DMS 273 (cell line): Measurements from ENCODE around the gene IL1F10.

Experiments used
- DNase-seq: peaks from one replicate; lab custom pipeline; 2025; ENCODE audit not compliant: unreplicated experiment; lab: John Stamatoyannopoulos, UW

IL1F10 gene

DNA sequence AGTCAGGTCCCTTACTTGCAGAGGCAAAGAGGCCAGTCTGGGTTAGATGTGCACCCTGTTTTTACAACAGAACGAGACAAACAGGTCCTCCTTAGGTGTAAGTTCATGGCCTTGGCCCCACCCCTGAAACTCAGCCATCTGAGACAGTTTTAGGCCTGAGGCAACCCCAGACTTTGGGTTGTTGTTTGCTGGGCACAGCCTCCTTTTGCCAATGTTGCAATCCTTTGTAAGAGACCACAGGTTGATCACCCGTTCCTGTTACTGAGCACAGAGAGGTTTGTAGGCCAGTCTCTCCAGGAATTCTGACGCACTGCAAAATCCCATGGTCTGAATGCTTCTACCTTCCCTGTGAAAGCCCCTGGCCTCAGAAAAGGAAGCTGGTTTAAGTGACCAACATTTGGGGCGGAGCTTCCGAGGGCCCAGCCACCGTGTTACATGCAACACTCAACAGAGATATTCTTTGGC is 44.1 kb downstream of the IL1F10 start:
- DNase-seq = no peak

DNA sequence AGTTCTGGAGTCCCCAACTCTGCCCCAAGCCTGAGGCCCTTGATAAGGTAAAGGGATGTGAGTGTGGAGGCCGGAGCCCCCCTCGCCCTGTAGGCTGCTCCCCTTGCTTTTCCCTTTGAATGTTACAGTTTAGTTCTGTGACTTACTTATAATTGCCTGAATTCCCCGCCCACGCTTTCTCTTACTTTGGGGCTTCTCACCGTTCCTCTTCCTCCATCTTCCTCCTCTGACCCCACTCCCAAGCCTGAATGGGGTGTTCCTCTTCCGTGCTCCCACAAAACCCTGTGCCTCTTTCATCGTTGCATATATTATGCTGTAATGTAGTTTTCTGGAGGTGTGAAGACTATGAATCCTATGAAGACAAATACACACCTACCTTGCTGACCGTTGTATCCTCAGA is 44.7 kb downstream of the IL1F10 start:
- DNase-seq = no peak

DNA sequence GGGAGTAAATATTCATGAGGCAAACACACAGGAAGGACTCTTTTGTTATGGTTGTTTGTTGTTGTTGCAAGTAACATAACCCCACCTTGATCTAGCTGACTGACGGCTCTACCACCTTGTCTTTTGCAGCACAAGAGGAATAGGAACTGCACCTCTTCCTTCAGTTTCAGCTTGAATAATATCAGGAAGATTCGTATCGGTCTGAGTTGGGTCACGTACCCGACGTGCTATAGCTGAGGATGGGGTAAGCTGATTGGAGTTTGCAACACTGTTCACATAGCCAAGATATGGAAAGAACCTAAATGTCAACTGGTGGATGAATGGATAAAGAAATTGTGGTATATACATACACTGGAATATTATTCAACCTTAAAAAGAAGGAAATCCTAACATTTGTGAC is 45.1 kb downstream of the IL1F10 start:
- DNase-seq = no peak

DNA sequence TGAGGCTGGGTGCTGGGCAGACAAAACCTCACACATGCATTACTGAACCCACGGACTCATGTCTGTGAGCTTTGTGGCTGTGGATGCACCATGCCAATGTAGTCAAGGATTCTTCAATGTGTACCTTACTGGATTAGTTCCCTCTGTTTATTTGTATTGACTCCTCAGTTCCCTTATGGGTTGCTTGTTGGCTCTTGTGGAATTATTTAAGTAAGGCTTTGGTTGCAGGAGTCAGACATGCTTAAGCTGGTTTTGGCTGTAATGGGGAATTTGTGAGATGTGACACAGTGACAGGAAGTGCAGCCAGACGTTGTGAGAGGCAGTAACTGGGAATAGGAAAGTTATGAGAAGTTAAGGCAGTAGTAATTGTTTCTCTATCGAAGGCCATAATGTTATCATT is 46.0 kb downstream of the IL1F10 start:
- DNase-seq = no peak

DNA sequence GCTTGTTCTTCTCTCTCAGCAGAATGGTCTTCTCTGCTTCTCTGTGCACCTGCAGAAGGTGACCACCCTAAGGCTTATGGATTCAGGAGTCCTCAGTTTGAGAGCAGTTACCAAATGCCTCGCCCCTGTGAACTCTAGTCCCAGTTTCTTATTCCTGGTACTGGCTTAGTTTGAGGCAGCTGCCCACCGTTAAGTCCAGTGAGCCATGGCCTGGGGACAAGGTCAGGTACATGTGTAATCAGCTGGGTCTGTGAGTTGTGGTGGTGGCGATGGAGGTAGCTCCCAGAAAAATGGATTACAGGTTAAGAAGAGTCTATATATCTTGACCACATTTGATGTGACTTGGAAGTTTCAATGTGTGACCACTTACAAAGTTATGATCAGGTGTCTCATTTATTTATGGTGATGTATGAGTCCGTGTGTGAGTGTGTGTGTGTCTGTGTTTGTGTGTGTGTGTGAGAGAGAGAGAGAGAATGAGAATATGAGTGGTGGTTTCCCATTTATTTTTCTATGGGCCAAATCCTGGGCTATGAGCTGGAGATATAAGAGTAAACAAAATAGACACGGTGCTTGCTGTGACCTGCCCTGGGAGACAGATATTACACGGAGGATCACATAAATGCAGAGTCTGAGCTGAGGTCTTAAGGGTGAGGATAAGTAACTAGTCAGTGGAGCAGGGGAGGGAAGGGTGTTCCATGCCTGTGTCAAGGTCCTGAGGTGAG is 46.6 kb downstream of the IL1F10 start:
- DNase-seq = no peak

DNA sequence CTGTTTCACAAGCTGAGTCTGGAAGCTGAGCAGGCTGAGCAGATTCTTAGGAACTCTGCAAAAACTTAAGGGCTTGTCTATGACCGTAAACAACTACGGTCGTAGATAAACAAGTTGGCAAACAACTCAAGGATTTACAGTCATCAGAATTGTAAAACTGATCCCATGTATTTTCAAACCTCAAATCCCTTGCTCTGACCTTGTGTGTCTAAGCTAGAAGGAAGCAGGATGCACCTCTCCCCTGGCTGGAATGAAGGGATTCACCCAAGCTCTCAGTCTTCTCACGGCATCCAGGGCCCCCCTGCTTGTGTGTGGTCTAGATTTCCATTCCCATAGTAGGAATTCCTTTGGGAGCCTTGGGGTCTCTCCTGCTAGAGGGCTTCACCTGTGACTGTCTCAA is 47.2 kb downstream of the IL1F10 start:
- no peak for DNase-seq

DNA sequence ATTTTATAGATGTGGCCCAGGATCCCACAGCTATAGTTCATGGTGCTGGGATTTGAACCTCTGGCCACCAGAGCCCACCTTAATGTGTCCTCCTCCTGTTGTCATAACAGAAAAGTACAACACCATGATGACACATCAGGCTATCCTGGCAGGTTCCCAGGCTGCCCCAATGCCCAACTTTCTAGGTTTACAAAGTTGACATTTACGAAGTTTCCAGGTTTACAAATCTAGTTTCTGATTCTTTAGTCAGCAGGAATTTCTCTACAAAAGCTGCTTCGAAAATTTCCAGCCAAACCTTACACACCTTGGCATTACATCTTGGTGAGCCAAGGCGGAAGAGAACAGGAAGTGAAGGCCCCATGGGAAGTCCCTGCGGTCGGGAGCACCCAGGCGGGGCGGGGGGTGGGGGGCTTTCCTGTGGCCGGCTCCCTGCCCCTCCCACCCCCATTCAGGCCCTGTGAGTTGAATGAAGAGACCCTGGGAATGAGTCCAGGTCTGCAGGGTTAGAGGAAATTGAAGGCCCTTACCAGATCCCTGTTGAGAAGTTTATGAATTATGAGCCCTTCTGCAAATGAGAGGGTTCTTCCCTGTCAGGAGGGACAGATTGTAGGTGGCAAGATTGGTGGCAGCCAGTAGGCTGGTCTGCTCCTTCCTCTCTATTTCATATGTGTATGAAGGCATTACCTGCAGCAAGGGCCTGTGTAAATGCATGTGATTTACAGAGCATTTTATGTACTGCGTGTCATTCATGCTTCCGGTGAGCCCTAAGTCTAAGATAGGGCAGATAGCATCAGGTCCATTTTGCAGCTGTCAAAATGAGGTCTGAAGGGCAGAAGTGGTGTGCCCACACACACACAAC is 48.6 kb downstream of the IL1F10 start:
- DNase-seq = no peak

DNA sequence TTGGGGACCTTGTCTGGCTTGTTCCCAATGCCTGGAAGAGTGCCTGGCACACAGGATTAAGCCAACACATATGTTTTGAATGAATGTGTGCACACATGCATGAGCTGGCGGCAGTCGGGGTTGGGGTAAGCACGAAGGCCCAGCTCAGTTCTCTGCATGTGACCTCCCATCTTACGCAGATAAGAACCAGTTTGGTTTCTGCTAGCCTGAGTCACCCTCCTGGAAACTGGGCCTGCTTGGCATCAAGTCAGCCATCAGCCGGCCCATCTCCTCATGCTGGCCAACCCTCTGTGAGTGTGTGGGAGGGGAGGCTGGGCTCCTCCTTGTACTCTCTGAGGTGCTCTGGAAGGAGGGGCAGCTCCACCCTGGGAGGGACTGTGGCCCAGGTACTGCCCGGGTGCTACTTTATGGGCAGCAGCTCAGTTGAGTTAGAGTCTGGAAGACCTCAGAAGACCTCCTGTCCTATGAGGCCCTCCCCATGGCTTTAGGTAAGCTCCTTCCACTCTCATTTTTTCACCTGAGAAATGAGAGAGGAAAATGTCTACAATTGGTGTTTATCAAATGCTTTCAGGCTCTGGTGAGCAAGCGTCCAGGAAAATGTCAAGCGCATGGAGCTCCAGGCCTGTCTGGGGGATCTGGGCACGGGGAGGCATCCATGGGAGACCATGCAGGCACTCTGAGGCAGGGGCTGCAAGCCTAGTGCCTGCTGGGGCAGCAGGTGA is 49.9 kb downstream of the IL1F10 start:
- DNase-seq = no peak

DNA sequence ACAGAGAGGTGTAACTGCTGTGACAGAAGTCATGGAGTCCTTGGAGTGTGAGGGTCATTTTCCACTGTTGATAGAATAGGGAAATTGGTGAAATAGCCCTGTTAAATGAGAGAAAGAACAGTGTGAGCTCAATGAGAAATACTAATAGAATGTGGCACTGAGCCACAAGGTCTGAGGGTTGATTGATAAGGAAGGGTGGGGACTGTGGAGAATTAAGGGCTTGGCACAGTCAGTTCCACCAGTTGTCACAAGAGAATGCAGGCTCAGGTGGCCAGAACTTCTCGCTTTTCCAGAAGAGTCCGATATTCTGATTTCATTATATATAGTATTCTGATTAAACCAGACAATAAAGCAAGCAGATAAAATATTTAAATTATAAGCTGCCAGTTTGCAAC is 50.5 kb downstream of the IL1F10 start:
- no peak for DNase-seq

DNA sequence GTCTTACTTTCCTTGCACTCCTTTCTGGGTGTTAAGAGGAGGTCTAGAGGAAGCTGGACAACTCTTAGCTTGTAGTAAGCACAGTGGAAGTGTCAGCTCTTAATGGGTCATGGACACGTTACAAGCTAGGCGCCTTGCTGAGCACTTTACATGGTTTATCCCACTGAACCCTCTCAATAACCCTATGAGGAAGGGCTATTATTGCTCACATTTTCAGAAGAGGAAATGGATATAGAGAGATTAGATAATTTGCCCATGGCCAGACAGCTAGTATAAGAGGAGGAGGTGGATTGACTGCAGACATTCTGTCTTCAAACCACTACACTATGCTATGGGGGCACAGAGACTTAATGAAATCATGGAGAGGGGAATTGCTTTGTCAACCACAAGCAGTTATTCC is 51.3 kb downstream of the IL1F10 start:
- DNase-seq = no peak

DNA sequence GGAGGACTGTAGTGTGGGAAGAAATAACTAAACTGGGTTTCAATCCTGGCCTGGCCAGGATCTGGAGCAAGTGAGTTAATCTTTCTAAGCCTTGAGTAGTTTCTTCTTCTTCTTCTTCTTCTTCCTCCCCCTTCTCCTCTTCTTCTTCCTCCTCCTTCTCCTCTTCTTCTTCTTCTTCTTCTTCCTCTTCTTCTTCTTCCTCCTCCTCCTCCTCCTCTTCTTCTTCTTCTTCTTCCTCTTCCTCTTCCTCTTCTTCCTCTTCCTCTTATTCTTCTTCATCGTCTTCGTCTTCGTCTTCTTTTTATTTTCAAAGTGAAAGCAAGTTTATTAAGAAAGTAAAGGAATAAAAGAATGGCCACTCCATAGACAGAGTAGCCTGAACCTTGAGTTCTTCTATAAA is 53.1 kb downstream of the IL1F10 start:
- no peak for DNase-seq

DNA sequence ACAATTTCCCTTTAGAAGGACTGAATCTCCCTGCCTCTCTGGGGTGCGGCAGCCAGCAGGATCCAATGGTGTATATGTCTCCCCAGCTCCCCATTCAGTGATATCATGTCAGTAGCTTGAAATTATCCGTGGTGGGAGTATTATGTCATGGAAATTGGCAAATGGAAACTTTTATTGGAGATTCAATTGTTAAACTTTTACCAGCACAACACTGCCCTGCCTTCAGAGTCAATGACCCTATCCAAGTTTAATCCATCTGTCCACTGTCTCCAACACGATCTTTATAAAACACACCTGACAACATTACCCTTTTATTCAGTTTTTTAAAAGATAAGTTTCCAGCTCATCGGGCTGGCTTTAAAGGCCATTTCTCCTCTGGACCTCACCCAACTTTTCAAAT is 54.6 kb downstream of the IL1F10 start:
- DNase-seq = no peak

DNA sequence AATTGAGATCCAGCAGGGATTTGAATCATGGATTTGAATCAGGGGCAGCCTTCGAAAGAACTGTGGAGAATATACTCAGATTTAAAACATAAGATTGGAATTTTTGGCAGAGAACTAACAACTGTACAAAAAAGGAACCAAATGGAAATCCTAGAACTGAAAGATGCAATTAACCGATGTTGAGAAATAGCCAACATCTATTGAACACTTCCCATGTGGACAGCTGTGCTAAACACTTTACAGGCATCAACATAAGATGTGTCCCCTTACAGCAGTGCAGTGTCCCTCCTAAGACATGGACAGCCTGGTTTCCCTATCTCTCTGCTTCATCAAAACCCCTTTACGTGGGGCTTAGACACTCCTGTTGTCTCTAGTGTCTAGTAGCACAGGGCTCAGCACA is 56.0 kb downstream of the IL1F10 start:
- no peak for DNase-seq

DNA sequence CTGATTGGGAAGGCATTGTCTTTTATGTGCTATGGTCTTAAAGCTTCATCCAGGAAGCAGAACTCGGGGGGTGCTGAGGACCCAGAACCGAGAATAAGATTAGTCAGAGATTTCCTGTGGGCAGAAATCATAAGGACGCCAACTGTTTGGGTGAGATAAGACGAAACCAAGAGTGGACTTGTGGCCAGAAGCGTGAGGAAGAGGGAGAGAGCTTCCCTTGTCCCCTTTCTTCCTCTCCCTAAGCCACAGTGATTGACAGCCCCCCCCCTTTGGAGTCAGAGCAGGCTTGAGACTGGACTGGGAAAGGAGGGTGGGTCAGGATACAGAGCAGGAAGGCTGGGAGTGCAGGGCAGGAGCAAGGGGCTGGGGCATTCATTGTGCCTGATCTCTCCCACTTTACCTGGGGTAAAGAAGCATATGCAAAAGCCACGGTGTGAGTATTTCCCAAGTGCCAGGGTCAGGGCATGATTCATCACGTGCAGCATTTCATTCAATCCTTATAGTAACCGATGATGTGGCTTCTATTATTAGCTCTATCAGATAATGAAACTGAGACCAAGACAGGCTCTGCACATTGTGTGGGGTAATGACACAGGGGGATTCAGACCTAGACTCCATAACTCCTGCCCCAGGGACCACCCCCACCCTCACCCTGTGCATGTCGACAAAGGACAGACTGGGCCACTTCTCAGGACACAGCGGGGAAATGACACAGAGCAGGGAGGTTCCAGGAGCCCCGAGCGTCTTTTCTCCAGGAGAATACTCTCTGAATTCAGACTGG is 56.6 kb downstream of the IL1F10 start:
- DNase-seq = no peak
